Cardiac fibroblast (primary cell): ENCODE measurements around the gene ZNF550.
A peak's percentile ranks its signal among the peaks of the same experiment; 100 is the strongest.

Experiments
- DNase-seq, 2 donors: peaks; one replicate each; pipeline versions ENCODE4 v3.0.0 to v3.0.0-alpha.2; 2010; ENCODE audit warnings: low read depth in 2 of 2
- H3K4me3 ChIP-seq, 2 donors: replicated peaks in 1 of 2; 1 replicate in 1 of 2; 2 replicates in 1 of 2; pipeline ENCODE4 v1.5.1; 2011; ENCODE audit warnings: low read depth in 2 of 2, low read length in 2 of 2, mild to moderate bottlenecking in 2 of 2, moderate library complexity in 1 of 2
- TF ChIP-seq, protein P1 (sequence below): IDR thresholded peaks from one replicate; pipeline ENCODE4 v1.5.1; 2011; ENCODE audit warnings: low read depth, mild to moderate bottlenecking, low read length, inconsistent platforms

The ZNF550 gene

DNA sequence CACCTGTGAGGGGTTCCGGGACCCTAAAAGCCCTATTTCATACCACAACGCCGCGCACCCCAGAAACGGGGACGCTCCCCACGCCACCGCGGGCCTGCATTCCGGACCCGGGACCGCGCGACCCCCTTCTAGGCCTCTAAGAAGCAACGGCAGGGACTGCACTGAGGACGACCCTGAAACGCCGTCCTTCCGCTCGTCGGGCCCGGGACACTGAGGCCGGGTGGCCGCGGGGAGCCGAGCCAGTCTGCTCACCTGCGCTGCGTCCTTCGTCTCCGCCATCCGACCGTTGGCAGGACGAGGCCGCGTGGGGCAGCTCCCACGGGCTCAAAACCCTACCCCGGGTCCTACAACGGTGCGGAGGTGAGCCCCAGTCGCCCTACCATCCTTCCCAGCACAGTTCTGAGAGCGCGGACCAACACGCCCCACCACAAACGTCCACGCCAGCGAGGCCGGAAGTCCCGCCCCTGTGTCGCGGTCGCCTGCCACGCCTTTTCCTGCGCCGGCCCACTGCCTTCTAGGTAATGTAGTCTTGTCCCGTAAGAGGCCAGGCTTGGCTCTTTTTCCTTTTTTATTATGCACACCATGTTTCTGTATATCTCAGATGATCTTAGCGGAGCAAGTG lies at the start of gene ZNF550:
TSS of gene ZNF550 (minus strand) at position 460 of the 622 bp plus-strand sequence. CDS start at position 279, 181 bp downstream.
- TF ChIP-seq, protein P1, sequence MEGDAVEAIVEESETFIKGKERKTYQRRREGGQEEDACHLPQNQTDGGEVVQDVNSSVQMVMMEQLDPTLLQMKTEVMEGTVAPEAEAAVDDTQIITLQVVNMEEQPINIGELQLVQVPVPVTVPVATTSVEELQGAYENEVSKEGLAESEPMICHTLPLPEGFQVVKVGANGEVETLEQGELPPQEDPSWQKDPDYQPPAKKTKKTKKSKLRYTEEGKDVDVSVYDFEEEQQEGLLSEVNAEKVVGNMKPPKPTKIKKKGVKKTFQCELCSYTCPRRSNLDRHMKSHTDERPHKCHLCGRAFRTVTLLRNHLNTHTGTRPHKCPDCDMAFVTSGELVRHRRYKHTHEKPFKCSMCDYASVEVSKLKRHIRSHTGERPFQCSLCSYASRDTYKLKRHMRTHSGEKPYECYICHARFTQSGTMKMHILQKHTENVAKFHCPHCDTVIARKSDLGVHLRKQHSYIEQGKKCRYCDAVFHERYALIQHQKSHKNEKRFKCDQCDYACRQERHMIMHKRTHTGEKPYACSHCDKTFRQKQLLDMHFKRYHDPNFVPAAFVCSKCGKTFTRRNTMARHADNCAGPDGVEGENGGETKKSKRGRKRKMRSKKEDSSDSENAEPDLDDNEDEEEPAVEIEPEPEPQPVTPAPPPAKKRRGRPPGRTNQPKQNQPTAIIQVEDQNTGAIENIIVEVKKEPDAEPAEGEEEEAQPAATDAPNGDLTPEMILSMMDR, result no peak
- DNase-seq, result peak; percentile 91 to 93

GRCh38 chr19:57606931-57607330 lies 47.3 kb upstream of the ZNF550 start:
- DNase-seq, result no peak
- no peak overlapping the region for H3K4me3 ChIP-seq
- TF ChIP-seq, protein P1, result no peak

More for the DNA sequence above, at the start of gene ZNF550:
- H3K4me3 ChIP-seq, result peak within 1 kb of the TSS; percentile 98 to 99

GRCh38 chr19:57599761-57600383 lies 40.2 kb upstream of the ZNF550 start, which contains the start of gene ZNF530:
ZNF530 (plus strand) TSS chr19:57599885; CDS start chr19:57604346, 4,461 bp downstream.
- peak within 1 kb of the TSS; percentile 87 to 89 for H3K4me3 ChIP-seq
- peak; percentile 93 for DNase-seq
- TF ChIP-seq, protein P1, result no peak

GRCh38 chr19:57599377-57599760 lies 39.7 kb upstream of the ZNF550 start:
- peak overlapping the region; percentile 87 to 89 for H3K4me3 ChIP-seq
- DNase-seq, result no peak
- TF ChIP-seq, protein P1, result no peak

- H3K4me3 ChIP-seq, result no peak overlapping the region
- TF ChIP-seq, protein P1, result no peak
- DNase-seq, result peak in 1 of 2 donors; percentile 93
Observed at GRCh38 chr19:57587529-57587928, 27.9 kb upstream of the ZNF550 start.

DNA sequence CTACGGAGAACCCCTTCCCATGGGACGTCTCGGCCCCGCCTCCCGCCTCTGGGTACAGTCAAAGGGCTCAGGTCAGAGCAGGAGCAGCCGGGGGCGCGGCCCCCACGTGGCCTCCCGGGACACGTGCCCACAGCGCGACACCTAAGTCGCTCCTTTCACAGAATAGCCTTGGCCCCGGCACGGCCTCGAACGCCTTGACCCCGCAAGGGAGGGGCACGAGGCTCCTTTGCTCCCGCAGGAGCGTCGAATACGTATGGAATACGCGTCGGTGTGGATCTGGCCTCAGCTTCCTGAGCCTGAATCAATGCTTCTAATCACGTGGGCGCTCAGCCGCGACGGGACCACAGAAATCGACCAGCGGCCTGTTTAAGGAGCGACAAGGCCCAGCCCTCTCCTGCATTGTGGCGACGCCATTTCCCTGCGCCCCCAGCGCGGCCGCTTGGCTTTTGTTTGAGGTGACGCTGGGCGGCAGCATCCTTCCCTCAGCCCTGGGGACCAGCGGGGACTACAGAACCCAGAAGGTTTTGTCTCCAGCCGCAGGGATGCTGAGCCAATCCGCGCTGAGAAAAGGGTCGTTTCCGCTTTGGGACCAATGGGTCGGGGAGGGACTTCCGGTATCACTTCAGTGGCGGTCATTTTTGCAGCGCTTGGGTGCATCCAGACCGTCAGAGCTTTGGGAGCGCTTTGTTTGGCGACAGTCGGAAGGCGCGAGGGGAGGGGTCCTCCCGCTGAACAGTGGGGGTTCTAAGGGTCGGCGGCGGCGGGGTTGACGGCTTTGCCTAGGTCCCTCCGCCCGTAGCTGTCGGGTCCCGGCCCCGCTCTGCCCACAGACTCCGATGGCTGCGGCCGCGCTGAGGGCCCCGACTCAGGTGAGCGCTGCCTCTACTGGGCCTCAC lies 24.1 kb upstream of the ZNF550 start, which contains the start of gene ZIK1:
TSS of gene ZIK1 (plus strand) at position 625 of the 896 bp plus-strand sequence. CDS start at position 837, 212 bp downstream.
- TF ChIP-seq, protein P1, result no peak
- DNase-seq, result peak; percentile 93
- peak within 1 kb of the TSS; percentile 69 to 76 for H3K4me3 ChIP-seq
